SKM-1 treated with dmso at 0.1 percent for 144 hours (cell line): ENCODE data around the gene ASB14.
"Not testable (repeated sequence)": the region's sequence is repeated elsewhere in the genome, so short reads cannot be mapped to it uniquely, and the experiment has no call there.

Experiments used
- DNase-seq: peaks from one replicate; lab custom pipeline; 2025; ENCODE audit not compliant: unreplicated experiment; lab: John Stamatoyannopoulos, UW

Gene ASB14

DNA sequence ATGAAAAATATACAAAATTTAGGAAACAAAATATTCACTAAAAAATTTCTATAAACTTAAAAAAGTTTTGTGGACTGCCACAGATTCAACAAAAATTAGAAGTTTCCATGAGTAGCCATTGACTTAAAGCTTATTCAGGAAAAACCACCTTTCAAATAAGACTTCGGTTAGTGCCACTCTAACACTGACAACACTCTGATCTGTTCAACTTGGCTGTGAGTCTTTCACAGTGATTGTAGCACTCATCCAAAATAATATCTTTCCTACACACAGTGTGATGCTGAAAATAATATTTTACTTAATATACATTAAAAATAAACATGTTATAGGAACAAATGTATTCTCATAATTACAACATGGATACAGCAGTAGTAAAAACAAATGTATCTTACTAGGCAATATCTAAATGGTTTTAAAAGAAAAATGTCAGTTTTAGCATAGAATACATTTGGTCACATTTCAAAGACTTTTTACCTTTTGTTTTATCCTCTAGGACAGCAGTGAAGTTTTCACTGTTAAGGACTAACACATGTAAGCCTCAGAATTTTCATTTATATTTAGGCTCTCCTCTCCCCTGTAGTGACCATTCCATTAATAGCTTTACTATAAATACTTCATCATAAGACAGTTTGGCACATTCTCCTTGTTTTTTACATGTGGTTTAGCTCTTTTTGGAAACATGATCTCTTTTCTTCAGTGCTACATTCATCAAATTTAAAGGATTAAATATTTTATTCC is at the start of gene ASB14:
ASB14 (minus strand) TSS at position 527 of the 738 bp plus-strand sequence. CDS start 652 bp downstream, outside the sequence.
- no peak for DNase-seq

DNA sequence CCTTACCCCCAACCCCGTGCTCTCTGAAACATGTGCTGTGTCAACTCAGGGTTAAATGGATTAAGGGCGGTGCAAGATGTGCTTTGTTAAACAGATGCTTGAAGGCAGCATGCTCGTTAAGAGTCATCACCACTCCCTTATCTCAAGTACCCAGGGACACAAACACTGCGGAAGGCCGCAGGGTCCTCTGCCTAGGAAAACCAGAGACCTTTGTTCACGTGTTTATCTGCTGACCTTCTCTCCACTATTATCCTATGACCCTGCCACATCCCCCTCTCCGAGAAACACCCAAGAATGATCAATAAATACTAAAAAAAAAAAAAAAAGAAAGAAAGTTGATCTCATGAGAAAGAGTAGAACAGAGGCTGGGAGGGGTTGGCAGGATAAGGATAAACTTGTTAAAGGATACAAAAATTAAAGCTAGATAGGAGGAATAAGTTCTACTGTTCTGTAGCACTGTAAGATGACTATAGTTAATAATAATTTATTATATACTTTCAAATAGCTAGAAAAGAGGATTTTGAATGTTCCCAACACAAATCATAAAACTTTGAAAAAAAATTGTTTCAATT is 46.7 kb upstream of the ASB14 start:
- DNase-seq, result not testable (repeated sequence)

GRCh38 chr3:57338272-57339070 is 46.0 kb upstream of the ASB14 start:
- not testable (repeated sequence) for DNase-seq

- DNase-seq, result no peak
Observed at GRCh38 chr3:57335283-57335938, 42.9 kb upstream of the ASB14 start.

- DNase-seq, result no peak
Observed at GRCh38 chr3:57331078-57331610, 38.7 kb upstream of the ASB14 start.

DNA sequence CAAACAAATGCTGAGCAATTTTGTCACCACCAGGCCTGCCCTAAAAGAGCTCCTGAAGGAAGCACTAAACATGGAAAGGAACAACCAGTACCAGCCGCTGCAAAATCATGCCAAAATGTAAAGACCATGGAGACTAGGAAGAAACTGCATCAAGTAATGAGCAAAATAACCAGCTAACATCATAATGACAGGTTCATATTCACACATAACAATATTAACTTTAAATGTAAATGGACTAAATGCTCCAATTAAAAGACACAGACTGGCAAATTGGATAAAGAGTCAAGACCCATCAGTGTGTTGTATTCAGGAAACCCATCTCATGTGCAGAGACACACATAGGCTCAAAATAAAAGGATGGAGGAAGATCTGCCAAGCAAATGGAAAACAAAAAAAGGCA is 34.0 kb upstream of the ASB14 start:
- not testable (repeated sequence) for DNase-seq

GRCh38 chr3:57314204-57314603 is 21.7 kb upstream of the ASB14 start:
- no peak for DNase-seq

GRCh38 chr3:57309769-57310360 is 17.4 kb upstream of the ASB14 start:
- no peak for DNase-seq

DNA sequence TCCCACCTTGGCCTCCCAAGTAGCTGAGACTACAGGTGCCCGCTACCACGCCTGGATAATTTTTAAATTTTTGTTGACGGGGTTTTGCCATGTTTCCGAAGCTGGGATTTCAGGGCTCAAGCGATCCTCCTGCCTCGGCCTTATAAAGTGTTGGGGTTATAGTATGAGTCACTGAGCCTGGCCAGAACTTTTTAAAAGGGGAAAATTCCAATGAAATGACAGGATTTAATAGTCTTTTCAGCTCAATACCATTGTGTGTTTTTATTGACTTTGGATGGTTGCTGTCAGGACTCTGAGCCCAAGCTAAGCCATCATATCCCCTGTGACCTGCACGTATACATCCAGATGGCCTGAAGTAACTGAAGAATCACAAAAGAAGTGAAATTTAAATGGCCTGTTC is 11.0 kb upstream of the ASB14 start:
- not testable (repeated sequence) for DNase-seq

GRCh38 chr3:57298041-57298440 is 5.6 kb upstream of the ASB14 start:
- no peak for DNase-seq

GRCh38 chr3:57292897-57293526 is 527 bp upstream of the ASB14 start:
- DNase-seq, result no peak

DNA sequence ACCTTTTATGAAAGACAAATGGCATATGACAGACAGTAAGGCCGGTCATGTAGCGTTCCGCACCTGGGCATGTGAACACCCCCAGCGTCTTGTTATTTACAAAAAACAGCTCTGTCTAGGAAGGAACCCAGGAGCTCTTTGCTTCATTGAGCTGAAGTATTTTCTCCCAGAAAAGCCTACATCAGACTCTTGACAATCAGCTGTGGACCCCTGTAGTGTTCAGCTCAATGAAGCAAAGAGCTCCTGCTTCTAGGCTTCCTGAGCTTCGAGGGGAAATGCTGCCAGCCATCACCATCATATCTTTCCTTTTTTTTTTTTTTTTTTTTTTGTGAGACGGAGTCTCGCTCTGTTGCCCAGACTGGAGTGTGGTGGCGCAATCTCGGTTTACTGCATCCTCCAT is 4.1 kb downstream of the ASB14 start:
- DNase-seq, result no peak

- DNase-seq, result no peak
Observed at GRCh38 chr3:57287205-57287604, 5.3 kb downstream of the ASB14 start.

DNA sequence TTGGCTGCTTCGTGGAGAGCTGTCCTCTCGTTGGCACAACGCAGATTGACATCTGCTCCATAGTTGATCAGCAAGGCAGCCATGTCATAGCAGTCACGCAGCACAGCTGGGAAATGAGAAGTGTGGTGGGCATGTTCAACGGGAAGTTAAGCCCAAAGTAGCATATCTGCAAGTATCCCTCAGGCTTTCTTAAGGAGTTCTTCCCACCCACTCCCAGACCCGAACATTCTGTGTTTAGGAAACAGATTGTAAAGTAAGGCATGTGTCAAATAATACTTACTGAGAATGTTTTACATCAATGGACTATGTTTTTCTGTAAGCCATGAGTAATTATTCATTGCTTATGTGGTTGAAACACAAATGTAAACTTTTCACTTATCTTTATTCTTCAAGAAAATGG is 9.2 kb downstream of the ASB14 start:
- DNase-seq, result no peak

DNA sequence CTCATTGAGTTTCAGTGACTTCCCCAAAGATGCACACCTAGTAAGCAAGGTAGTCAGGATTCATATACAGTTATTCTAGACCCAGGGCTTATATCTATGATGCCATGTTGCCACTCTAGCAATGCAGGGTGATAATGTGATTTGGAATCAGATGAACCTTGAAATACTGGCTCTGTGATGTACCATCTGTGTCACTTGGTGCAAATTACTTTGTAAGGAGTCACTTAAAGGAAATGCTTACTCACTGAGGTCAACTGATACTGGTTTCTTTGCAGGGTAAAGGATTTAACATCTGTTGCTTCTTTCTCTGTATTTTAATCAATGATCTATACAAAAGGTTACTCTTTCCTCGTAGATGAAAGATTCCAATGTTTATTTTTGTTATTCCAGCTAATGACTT is 10.8 kb downstream of the ASB14 start:
- no peak for DNase-seq

DNA sequence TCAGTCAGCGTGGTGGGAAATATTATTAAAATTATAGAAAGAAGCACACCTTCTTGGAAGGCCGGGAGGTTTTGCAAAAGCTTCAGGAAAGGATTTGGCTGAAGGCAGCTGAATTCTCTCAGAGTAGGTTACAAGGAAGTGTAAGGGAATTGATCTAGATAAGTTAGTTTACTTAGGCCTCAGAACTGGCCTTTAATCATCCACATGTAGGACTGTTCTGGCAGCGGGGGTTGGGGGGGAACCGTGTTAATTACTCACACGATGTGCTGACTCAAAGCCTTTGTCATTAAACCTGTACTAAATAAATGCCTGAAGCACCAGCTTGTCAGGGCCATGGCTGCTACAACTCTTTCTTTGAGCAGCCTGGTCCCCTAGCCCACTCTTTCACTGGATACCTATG is 12.8 kb downstream of the ASB14 start:
- no peak for DNase-seq

- DNase-seq, result no peak
Observed at GRCh38 chr3:57278237-57278636, 14.2 kb downstream of the ASB14 start.

GRCh38 chr3:57275393-57275792 is 17.1 kb downstream of the ASB14 start:
- no peak for DNase-seq

- no peak for DNase-seq
Observed at GRCh38 chr3:57274845-57275244, 17.6 kb downstream of the ASB14 start.

GRCh38 chr3:57268416-57268815 is 24.1 kb downstream of the ASB14 start:
- DNase-seq, result no peak
